ENCODE results near the gene NFASC.

Gene NFASC

GRCh38 chr1:205047764-205048231 is 177.1 kb downstream of the NFASC start:
- DNase-seq: no peak

DNA sequence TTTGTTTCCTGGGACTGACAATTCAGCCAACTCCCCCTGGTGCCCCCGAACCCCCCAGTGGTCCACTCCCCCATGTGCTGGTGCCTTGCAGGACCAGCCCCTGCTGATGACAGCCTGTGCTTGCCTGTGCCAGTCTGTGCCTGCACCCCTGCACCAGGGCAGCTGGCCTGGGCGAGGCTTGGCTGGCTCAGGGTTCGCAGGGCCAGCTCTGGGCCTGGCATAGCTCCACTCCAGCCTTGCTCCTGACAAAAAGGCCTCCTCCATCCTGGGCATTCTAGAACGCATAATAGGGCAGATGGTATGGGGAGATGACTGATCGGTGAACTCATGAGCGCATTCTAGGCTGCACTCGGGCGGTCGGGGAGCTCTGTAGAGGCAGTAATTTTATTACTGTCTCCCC is 177.7 kb downstream of the NFASC start:
- DNase-seq: no peak

DNA sequence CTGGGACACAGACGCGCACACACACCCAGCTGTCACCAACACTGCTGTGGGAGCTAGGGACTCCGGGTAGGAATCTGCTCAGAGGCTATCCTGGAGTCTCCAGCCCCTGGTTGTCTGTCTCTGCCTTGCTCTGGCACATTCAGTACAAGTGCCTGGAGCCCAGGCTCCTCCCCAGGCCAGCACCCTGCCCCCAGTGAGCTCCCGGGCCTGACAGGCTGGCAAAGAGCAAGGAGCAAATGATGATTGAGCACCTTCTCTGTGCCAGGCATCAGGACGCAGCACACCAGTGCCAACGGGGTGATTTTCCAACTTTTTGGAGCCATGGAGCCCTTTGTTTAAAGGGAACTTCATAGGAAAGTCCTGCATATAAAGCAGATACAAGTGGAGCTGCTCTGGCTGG is 178.8 kb downstream of the NFASC start:
- no peak for DNase-seq

GRCh38 chr1:205052690-205053089 is 182.0 kb downstream of the NFASC start:
- DNase-seq: no peak

DNA sequence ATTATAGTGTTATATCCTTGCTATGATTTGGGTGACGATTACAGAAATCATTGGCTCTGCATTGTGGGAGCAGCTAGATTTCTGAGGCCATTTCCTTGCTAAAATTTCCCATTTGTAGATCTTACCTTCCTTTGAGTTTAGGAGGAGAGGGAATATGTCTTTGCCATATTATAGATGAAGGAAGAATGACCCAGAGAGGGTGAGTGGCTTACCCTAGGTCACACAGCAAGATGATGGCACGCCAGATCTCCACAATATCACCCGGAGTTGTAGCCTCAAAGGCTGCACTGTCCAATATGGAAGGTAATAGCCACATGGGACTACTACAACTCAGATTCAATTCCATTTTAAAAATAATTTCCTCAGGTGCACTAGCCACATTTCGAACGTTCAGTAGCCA is 182.6 kb downstream of the NFASC start:
- DNase-seq: no peak

GRCh38 chr1:205054013-205054412 is 183.4 kb downstream of the NFASC start:
- DNase-seq: no peak

- DNase-seq: no peak
Measured at GRCh38 chr1:205056188-205056611, 185.5 kb downstream of the NFASC start.

GRCh38 chr1:205056956-205057568 is 186.4 kb downstream of the NFASC start:
- DNase-seq: no peak

DNA sequence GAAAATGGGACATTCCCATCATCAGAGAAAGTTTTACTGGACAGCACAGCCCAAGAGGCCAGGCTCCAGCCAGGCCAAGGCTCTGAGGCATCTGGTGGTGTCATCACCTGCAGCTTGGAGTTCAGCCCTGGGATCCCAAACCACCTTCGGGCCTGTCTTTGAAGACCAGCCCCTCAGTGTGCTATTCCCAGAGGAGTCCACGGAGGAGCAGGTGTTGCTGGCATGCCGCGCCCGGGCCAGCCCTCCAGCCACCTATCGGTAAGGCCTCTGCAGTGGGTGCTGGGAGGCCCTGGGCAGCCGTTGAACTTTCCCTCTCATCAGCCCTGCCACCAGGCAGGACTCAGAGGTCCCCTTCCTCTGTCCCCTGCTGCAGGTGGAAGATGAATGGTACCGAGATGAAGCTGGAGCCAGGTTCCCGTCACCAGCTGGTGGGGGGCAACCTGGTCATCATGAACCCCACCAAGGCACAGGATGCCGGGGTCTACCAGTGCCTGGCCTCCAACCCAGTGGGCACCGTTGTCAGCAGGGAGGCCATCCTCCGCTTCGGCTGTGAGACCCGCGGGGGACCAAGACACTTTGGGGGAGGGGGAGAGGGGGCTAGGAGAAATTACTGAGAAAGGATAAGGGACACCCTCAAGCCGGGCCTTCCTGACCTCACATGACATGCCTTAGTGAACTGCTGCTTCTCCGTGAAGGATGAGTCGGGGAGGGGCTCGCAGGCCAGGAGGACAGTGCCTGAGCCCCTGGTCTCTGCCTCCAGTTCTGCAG is 187.3 kb downstream of the NFASC start:
- DNase-seq: no peak

- no peak for DNase-seq
Measured at GRCh38 chr1:205058853-205059252, 188.2 kb downstream of the NFASC start.

- no peak for DNase-seq
Measured at GRCh38 chr1:205059660-205060059, 189.0 kb downstream of the NFASC start.

GRCh38 chr1:205060746-205061145 is 190.1 kb downstream of the NFASC start:
- DNase-seq: no peak

- no peak for DNase-seq
Measured at GRCh38 chr1:205061227-205061626, 190.6 kb downstream of the NFASC start.

- DNase-seq: no peak
Measured at GRCh38 chr1:205061665-205062069, 191.0 kb downstream of the NFASC start.

DNA sequence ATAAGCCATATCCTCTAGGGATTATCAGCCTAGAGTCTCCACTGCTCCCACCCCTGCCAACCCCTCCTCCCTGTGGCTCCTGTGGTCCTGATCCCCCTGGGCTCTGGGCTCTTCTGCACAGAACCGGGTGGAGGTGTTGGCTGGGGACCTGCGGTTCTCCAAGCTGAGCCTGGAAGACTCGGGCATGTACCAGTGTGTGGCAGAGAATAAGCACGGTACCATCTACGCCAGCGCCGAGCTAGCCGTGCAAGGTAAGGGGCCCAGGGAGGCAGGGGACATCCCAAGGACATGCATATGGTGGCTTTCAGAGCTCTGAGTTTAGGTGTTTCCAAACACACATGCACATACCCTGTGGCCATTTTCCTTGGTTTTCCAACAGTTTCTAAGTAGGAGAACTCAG is 191.7 kb downstream of the NFASC start:
- no peak for DNase-seq

GRCh38 chr1:205062895-205063294 is 192.2 kb downstream of the NFASC start:
- DNase-seq: no peak

- DNase-seq: no peak
Measured at GRCh38 chr1:205064301-205064700, 193.6 kb downstream of the NFASC start.

GRCh38 chr1:205064741-205065316 is 194.2 kb downstream of the NFASC start:
- DNase-seq: no peak

GRCh38 chr1:205065666-205066065 is 195.0 kb downstream of the NFASC start:
- DNase-seq: no peak

- DNase-seq: no peak
Measured at GRCh38 chr1:205066141-205066818, 195.6 kb downstream of the NFASC start.

- no peak for DNase-seq
Measured at GRCh38 chr1:205067031-205067430, 196.4 kb downstream of the NFASC start.

DNA sequence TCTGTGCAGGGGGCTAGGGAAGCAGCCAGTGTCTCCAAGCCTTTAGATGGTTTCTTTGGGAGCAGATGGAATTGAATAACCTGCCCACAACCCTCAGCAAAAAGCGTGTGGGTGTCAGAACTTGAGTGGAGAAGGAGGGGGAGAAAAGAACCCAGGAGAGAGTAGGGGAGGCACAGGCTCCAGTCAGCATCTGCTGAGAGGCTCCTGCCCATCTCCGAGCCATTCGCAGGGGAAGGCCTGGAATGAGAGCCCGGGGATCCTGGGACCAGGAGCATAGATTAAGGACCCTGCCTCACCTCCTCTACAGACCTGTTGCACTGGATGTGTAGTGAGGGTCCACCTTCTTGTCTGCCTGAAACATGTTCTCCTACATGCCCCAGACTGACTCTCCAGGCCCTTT is 197.3 kb downstream of the NFASC start:
- DNase-seq: no peak

- DNase-seq: no peak
Measured at GRCh38 chr1:205068457-205069040, 197.9 kb downstream of the NFASC start.

Measured in NK-92 treated with Interleukin-12 subunit alpha and Interleukin-12 subunit beta, amount 100 ng/mL, for 24 hours (cell line).